ACC112 (cell line): Measurements from ENCODE around the gene KLHL35.

ENCODE experiments used
- H2AFZ ChIP-seq: fragments of 200-600 bp; sonication (generic); one replicate; pipeline ENCODE4 v1.6.0; 2017; ENCODE audit warnings: antibody characterized with exemption, low read length; ENCODE audit not compliant: unreplicated experiment
- H3K27ac ChIP-seq: fragments of 200-600 bp; sonication (generic); 2 replicates; pipeline ENCODE4 v1.5.1; 2014; ENCODE audit warnings: low read depth, mild to moderate bottlenecking, antibody characterized with exemption, low read length, moderate library complexity
- H3K27me3 ChIP-seq: fragments of 200-600 bp; sonication (generic); 2 replicates; pipeline ENCODE4 v1.6.1; 2014; ENCODE audit warnings: mild to moderate bottlenecking, antibody characterized with exemption, low read length, moderate library complexity, mixed read lengths; ENCODE audit not compliant: insufficient read depth
- H3K36me3 ChIP-seq: fragments of 200-600 bp; sonication (generic); 2 replicates; pipeline ENCODE4 v1.6.1; 2016; ENCODE audit warnings: mild to moderate bottlenecking, antibody characterized with exemption, low read length, moderate library complexity, mixed read lengths; ENCODE audit not compliant: insufficient read depth
- H3K4me1 ChIP-seq: fragments of 200-600 bp; sonication (generic); one replicate; pipeline ENCODE4 v1.6.1; 2016; ENCODE audit warnings: low read length, mixed read lengths; ENCODE audit not compliant: insufficient read depth, unreplicated experiment, control insufficient read depth
- H3K4me3 ChIP-seq: fragments of 200-600 bp; sonication (generic); 2 replicates; pipeline ENCODE4 v1.5.1; 2014; ENCODE audit warnings: mild to moderate bottlenecking, low read depth, low read length
- H3K79me2 ChIP-seq: fragments of 200-600 bp; sonication (generic); one replicate; pipeline ENCODE4 v1.6.0; 2016; ENCODE audit warnings: low read length; ENCODE audit not compliant: control insufficient read depth, unreplicated experiment, insufficient read depth

The KLHL35 gene

DNA sequence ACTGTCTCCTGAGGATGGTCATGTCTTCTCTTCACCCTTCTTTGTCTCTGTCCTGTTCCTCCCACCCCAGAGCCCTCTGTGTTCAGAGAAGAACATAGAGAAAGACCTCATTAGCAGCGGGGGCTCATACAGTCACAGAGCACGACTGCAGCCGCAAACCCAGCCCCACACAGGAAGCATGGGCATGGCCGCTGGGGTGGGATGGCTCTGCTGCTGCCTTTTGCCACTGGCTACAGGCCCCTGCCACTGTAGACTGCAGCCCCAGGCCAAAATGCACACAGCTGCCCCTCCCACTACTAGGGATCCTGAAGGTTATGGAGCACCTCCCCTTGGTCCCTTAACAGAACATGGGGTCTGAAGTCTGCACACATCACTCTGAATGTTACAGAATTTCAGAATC, 34.9 kb upstream of the KLHL35 start:
- no peaks in the 10 kb centered on the region for H3K27me3 ChIP-seq
- H3K27ac ChIP-seq: no peak overlapping the region
- H3K79me2 ChIP-seq: no peaks in the 10 kb centered on the region
- no peak overlapping the region for H2AFZ ChIP-seq
- H3K36me3 ChIP-seq: no peaks in the 10 kb centered on the region
- H3K4me1 ChIP-seq: peaks cover 10% of the 10 kb centered on the region
- H3K4me3 ChIP-seq: no peak overlapping the region

DNA sequence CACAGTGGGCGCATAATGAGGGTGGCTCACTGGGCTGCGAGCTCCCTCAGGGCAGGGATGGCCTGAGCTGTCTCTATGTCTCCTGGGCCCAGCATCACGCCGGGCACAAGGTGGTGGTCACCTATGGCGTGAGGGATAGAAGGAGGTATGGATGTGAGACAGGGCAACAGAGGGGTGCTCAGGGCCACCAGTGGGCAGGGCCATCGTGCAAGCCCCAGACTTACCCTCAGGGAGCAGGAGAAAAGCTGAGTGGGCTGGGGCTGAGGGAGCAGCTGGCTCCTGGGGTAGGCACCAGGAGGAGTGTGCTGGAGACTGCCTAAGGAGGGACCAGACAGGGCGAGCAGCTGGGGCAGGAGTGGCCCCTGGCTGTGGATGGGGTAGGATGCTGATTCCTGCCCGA, 34.3 kb upstream of the KLHL35 start:
- H3K79me2 ChIP-seq: no peaks in the 10 kb centered on the region
- no peak overlapping the region for H3K27ac ChIP-seq
- no peaks in the 10 kb centered on the region for H3K36me3 ChIP-seq
- H2AFZ ChIP-seq: no peak overlapping the region
- no peak overlapping the region for H3K4me3 ChIP-seq
- H3K27me3 ChIP-seq: no peaks in the 10 kb centered on the region
- peaks cover 10% of the 10 kb centered on the region for H3K4me1 ChIP-seq

DNA sequence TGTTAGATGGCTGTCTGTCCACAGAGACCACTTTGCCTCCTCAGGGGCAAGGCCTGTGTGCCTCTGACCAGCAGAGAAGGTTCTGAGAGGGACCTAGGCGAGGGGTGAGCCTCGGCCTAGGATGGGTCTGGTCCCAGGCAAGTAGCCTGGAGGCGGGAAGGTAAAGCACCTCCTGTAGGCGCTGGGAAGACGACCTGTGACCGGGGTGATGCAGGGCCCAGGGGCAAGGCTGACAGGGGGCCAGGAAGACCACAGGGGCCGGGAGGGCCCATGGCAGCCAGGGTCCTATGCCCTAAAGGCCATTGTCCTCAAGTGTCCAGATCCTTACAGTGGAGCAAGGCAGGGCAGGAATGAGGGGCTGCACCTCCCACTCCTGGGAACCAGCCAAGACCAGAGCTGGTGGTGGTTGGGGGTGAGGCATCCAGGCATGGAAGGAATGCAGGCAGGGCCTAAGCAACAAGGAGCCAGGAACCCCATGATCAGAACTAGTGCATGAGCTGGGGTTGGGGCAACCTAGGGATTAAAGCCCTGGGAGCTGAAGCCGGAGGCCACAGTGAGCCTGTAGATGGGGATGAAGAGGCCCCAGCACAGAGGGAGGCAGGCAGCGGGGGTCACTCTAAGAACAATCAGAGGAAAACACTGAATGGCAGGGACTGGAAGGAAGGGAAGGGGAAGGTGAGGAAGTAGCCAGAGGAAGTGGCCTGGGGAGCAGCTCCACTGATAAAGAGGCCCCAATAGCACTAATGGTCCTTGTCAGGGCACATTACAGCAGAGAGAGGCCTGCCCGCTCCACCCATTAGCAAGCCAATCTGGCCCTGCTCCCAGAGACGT, 32.9 kb upstream of the KLHL35 start:
- no peak overlapping the region for H3K27ac ChIP-seq
- no peaks in the 10 kb centered on the region for H3K79me2 ChIP-seq
- H2AFZ ChIP-seq: no peak overlapping the region
- H3K4me3 ChIP-seq: no peak overlapping the region
- H3K4me1 ChIP-seq: peaks cover 10% of the 10 kb centered on the region
- no peaks in the 10 kb centered on the region for H3K36me3 ChIP-seq
- no peaks in the 10 kb centered on the region for H3K27me3 ChIP-seq

DNA sequence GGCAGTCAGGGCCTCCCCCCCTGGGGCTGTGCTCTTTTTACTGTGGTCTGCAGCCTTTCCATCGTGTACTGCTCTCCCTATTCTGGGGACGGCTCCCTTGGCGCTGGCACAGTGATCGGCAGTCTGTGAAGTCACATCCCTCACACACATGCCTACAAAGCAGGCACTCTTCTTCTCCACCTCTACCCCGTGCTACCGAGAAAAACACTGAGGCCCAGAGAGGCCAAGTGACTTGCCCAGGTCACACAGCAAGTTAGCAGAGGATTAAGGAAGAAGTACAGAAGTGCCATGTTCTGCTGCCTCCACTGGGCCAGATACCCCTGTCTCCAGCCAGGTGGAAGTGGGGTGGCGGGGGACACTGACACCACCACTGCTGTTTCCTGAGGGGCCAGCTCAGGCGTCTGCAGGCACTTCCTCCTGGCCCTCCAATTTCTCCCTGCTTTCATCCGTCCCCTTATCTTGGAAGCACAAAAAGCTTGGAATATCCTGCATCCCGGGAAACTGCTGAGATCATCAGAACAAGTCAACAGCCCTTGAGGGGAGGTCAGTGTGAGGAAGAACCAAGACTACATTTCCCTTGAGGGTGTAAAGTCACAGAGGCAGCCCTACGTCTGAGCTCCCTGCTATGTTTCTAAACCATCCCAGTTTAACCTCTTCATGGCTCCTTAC, 30.2 kb upstream of the KLHL35 start:
- H3K27ac ChIP-seq: no peak overlapping the region
- no peaks in the 10 kb centered on the region for H3K36me3 ChIP-seq
- H3K4me3 ChIP-seq: no peak overlapping the region
- no peaks in the 10 kb centered on the region for H3K4me1 ChIP-seq
- H2AFZ ChIP-seq: no peak overlapping the region
- no peaks in the 10 kb centered on the region for H3K79me2 ChIP-seq
- no peaks in the 10 kb centered on the region for H3K27me3 ChIP-seq

DNA sequence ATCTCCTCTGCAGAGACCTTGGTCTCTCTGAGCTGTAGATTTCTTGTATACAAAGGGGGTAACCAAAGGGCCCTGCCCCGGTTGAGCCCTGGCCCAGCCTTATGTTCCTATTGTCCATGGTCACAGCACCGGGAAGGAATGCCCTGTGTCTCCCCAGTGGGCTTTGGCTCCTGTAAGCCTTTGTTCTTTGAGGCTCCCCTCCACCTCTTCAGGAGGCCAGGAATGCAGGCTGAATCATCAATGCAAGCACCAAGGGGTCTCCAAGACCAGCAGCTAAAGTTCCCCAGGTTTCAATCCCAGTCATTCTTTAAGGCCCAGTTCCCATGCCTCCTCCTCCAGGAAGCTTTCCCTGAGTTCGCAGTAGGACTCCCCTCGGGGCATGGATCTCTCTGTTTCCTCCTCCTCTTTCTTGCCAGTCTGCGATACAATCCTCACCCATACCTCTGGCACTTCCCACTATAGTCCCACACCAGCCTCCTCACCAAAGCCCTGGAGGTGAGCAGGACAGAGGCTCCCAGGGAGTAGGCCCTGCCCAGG, 29.2 kb upstream of the KLHL35 start:
- H3K36me3 ChIP-seq: no peaks in the 10 kb centered on the region
- H3K4me1 ChIP-seq: no peaks in the 10 kb centered on the region
- H3K27me3 ChIP-seq: no peaks in the 10 kb centered on the region
- H3K4me3 ChIP-seq: no peak overlapping the region
- no peaks in the 10 kb centered on the region for H3K79me2 ChIP-seq
- no peak overlapping the region for H3K27ac ChIP-seq
- no peak overlapping the region for H2AFZ ChIP-seq

DNA sequence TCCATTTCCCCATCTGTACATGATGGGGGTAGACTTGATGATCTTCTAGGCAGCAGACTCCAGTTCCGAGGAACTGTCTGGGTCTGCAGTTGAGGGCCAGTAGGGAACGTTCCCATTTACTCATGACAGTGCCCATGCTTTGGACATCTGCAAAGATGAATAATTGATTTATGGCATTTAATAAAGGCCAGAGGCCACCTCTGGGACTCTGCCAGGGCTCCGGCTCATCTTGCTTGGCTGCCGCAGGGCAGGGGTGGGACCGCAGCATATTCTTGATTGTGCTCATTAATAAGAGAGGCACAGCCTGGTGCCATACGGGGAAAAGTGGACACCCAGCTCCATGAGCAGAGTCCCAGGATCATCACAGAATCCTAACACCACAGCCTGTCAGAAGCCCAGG, 28.1 kb upstream of the KLHL35 start:
- Histone ChIP-seq H3K79me2 (no peaks in the 10 kb centered on the region), H3K27ac (no peak overlapping the region), H2AFZ (no peak overlapping the region), H3K36me3 (no peaks in the 10 kb centered on the region), H3K27me3 (no peaks in the 10 kb centered on the region), H3K4me1 (no peaks in the 10 kb centered on the region), H3K4me3 (no peak overlapping the region)

DNA sequence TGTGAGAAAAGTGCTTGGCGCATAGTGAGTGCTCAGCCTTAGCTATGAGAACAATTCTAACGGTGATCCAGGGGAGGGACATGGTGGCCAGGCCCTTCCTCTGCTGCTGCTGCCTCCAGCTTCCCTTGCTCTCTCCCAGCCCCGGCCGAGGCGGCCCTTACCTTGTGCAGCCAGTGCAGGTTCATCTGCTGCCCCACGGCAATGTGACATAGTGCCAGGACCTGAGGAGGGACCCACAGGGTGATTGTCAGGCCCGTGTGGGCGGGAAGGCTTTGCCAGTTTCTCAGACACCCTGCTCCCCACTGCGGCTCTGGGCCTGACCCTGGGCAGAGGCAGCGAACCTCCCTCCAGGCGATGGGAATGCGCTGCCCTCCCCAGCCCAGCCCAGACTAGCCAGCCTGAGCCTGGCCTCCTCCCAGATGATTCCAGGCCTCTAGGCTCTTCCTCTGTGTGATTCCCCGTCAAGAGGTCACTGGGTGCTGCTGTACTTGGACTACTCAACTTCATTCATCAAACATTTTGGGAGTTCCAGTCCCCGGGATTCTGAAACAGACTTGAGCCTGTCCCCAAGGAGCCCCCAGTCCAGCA, 23.7 kb upstream of the KLHL35 start:
- H3K4me3 ChIP-seq: no peak overlapping the region
- no peak overlapping the region for H2AFZ ChIP-seq
- H3K36me3 ChIP-seq: no peaks in the 10 kb centered on the region

DNA sequence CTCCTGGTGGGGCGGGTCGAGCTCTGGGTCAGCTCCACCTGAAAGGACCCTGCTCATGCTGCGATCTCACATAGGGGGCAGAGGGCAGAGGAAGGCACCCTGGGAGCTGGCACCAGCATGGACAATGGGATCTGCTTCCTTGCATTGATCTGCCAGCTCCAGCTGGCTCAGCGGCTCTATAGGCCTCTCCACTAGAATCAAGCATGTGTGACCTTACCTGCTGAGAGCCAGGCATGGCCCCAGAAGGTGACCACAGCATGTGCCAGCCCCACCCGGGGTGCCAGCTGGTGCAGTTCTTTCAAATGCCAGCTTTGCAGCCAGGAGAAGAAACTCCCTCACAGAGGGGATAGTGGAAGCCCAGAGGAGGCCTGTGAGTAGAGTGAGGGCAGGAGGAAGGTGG, 22.0 kb upstream of the KLHL35 start:
- Histone ChIP-seq H3K27me3 (no peaks in the 10 kb centered on the region), H3K27ac (no peak overlapping the region), H3K4me3 (no peak overlapping the region), H2AFZ (no peak overlapping the region), H3K4me1 (peaks cover 9% of the 10 kb centered on the region), H3K36me3 (no peaks in the 10 kb centered on the region), H3K79me2 (no peaks in the 10 kb centered on the region)

More for the DNA sequence above, 23.7 kb upstream of the KLHL35 start:
- Histone ChIP-seq H3K79me2 (no peaks in the 10 kb centered on the region), H3K27ac (no peak overlapping the region), H3K4me1 (peaks cover 9% of the 10 kb centered on the region), H3K27me3 (no peaks in the 10 kb centered on the region)

DNA sequence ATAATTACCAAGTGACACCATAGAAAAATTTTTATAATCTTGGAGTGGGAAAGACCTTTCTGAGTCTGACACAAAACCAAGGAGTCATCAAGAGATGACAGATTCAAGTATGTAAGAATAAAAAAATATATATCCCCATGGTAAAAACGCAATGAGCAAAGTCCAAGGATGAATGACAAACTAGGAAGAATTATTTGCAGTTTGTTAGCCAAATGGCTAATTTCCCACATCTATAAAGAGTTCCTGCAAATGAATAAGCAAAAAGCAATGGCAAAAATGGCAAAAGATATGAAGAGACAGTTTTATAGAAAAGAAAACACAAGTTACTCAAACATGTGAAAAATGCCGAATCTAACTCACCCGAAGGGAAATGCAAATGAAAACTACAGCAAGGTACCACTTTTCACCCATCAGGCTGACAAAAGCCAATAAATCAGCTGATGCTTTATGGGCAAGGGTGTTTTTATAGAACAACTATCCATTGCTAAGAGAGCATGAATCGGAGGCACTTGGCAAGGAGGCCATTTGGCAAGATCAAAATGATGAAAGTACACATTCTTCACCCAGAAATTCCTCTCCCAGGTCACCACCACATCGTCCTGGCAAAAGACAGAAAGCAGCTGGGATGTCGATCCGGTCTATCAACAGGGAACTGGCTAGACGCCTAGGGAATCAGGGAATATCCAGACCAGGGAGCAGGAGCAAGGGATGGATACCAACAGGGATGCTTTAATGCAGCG, 21.1 kb upstream of the KLHL35 start:
- H2AFZ ChIP-seq: no peak overlapping the region

More for the DNA sequence above, 21.1 kb upstream of the KLHL35 start:
- H3K27me3 ChIP-seq: no peaks in the 10 kb centered on the region
- 0 out of 2 replicates have a peak overlapping the region, but pooled peaks have one; percentile 17 for H3K4me3 ChIP-seq
- peaks cover 9% of the 10 kb centered on the region for H3K4me1 ChIP-seq
- no peaks in the 10 kb centered on the region for H3K36me3 ChIP-seq
- H3K27ac ChIP-seq: no peak overlapping the region
- H3K79me2 ChIP-seq: no peaks in the 10 kb centered on the region
